HepG2 (cell line): ENCODE measurements around the gene COPB2. TPM values are rescaled to one million over a fixed set of nuclear protein-coding genes. Genes with fewer than 3 reads are reported as not detected.

Experiments used
- ATAC-seq: fragments of 200-7000 bp; cut with Tn5 transposase; 3 replicates; pipeline ENCODE4 v1.9.1; 2020; ENCODE audit warnings: mild to moderate bottlenecking, moderate library complexity
- BruUV-seq: library from RNA; stranded (reverse); fragments of 400-500 nt; replicated peaks from 2 replicates; lab custom pipeline; 2021; lab: Mats Ljungman, UMichigan
- CTCF ChIA-PET: fragments of 300-600 bp; formaldehyde crosslinking; extraction: SDS; loops from one replicate; lab custom pipeline; 2021; ENCODE audit warnings: low total read pairs, inconsistent platforms, low intra/inter-chr PET ratio; lab: Yijun Ruan, JAX
- POLR2A ChIA-PET: fragments of 350-600 bp; sonication (Branson Sonifier 250); formaldehyde crosslinking; loops from one replicate; lab custom pipeline; 2020; ENCODE audit warnings: antibody characterized with exemption, inconsistent platforms; lab: Yijun Ruan, JAX
- DNase-seq: peaks from one replicate; pipeline ENCODE4 v3.0.0-alpha.2; 2015; ENCODE audit warnings: low spot score
- FAIRE-seq: peaks from 3 replicates; lab custom pipeline; 2011; peaks lifted over from hg19 to GRCh38; lab: Jason Lieb, UNC
- H2AFZ ChIP-seq: one replicate; pipeline ENCODE4 v1.6.1; 2011; ENCODE audit warnings: low read length, inconsistent platforms
- H3K27ac ChIP-seq: fragments of 300-600 bp; 3 replicates; pipeline ENCODE4 v1.8.0; 2011; ENCODE audit warnings: mixed run types, mild to moderate bottlenecking, mixed read lengths, low read length, inconsistent platforms; ENCODE audit not compliant: insufficient read depth; ENCODE audit errors: extremely low read length
- H3K27me3 ChIP-seq, 2 experiments: fragments of 200-600 bp in 1 of 2; 2 replicates in 1 of 2; 3 replicates in 1 of 2; pipeline versions ENCODE4 v1.6.0 to v1.8.0; 2011; ENCODE audit warnings: low read length in 2 of 2, mild to moderate bottlenecking in 2 of 2, moderate library complexity in 2 of 2, inconsistent platforms in 1 of 2; ENCODE audit not compliant: insufficient read depth in 2 of 2, control insufficient read depth in 1 of 2
- H3K36me3 ChIP-seq, 2 experiments: fragments of 200-600 bp in 1 of 2; replicated peaks in 1 of 2; 2 replicates in 1 of 2; 3 replicates in 1 of 2; pipeline versions ENCODE4 v1.5.1 to v1.8.0; 2011; ENCODE audit warnings: low read length in 2 of 2, inconsistent platforms in 1 of 2; ENCODE audit not compliant: insufficient read depth in 2 of 2, control insufficient read depth in 1 of 2
- H3K4me1 ChIP-seq: 2 replicates; pipeline ENCODE4 v1.5.1; 2012; ENCODE audit warnings: low read length, inconsistent platforms; ENCODE audit not compliant: insufficient read depth
- H3K4me2 ChIP-seq: 2 replicates; pipeline ENCODE4 v1.6.0; 2011; ENCODE audit warnings: low read depth, low read length, inconsistent platforms
- H3K4me3 ChIP-seq, 3 experiments: fragments of 200-600 bp in 1 of 3; sonication (generic), shearing (Covaris generic) in 1 of 3; replicated peaks in 1 of 3; 2 replicates each; pipeline ENCODE4 v1.5.1; 2011 to 2016; ENCODE audit warnings: low read length in 3 of 3, inconsistent platforms in 2 of 3, low read depth in 2 of 3, mild to moderate bottlenecking in 2 of 3, control low read depth in 1 of 3, mixed read lengths in 1 of 3; ENCODE audit not compliant: insufficient read depth in 1 of 3
- H3K79me2 ChIP-seq: one replicate; pipeline ENCODE4 v1.6.1; 2011; ENCODE audit warnings: low read length, inconsistent platforms; ENCODE audit not compliant: insufficient read depth
- H3K9ac ChIP-seq: 2 replicates; pipeline ENCODE4 v1.6.0; 2011; ENCODE audit warnings: mild to moderate bottlenecking, low read depth, low read length, inconsistent platforms; ENCODE audit not compliant: insufficient read depth
- H3K9me3 ChIP-seq: 2 replicates; pipeline ENCODE4 v1.5.1; 2012; ENCODE audit warnings: mild to moderate bottlenecking, low read length
- H4K20me1 ChIP-seq: 2 replicates; pipeline ENCODE4 v1.6.0; 2011; ENCODE audit warnings: inconsistent platforms, mild to moderate bottlenecking, low read length, moderate library complexity; ENCODE audit not compliant: insufficient read depth
- GZF1 ChIP-seq: sonication (generic); formaldehyde crosslinking; IDR thresholded peaks from 2 replicates; pipeline ENCODE4 v1.5.1; 2020; ENCODE audit warnings: mild to moderate bottlenecking, missing genetic modification reagents
- MEF2D ChIP-seq: sonication (generic); formaldehyde crosslinking; IDR thresholded peaks from 2 replicates; pipeline ENCODE4 v1.5.1; 2020; ENCODE audit warnings: mild to moderate bottlenecking, missing genetic modification reagents
- ZFY ChIP-seq: sonication (generic); formaldehyde crosslinking; IDR thresholded peaks from 2 replicates; pipeline ENCODE4 v1.4.0; 2020; ENCODE audit warnings: missing genetic modification reagents
- ZNF776 ChIP-seq: sonication (generic); formaldehyde crosslinking; IDR thresholded peaks from 2 replicates; pipeline ENCODE4 v1.4.0; 2020; ENCODE audit warnings: mild to moderate bottlenecking, missing genetic modification reagents
- WGBS: methylation state at CpG from one replicate; pipeline ENCODE4 v1.1.6; 2017; ENCODE audit warnings: low lambda C conversion rate; 5-methylcytosine and 5-hydroxymethylcytosine counted together
- in situ Hi-C: cut with HindIII; loops from 2 replicates; pipeline ENCODE4 v1.10.0; 2017; ENCODE audit warnings: low pct_unique_long_range_greater_than_20kb; ENCODE audit not compliant: extremely low pct_ligation_motif_present
- intact Hi-C: fragments of 100-400 bp; cut with micrococcal nuclease; formaldehyde crosslinking; loops from one replicate; pipeline ENCODE4 v1.10.0; 2022; ENCODE audit not compliant: unreplicated experiment
- polyA plus RNA-seq, 8 experiments: library from polyadenylated mRNA; depleted of rRNA in 3 of 8; stranded (reverse) in 7 of 8; unstranded in 1 of 8; fragments of >200 nt; fragmentation: Illumina TruSeq in 4 of 8; extraction: Trizol in 4 of 8; gene quantifications; 2 replicates each; pipeline versions ENCODE4 v1.2.1 to v1.2.3, GENCODE V29; 2011 to 2016; ENCODE audit warnings: low read depth in 4 of 8, missing spikeins in 1 of 8, mixed read lengths in 1 of 8; ENCODE audit not compliant: insufficient read depth in 1 of 8
- total RNA-seq, 5 experiments: library from RNA; depleted of rRNA; stranded (reverse); fragments of >200 nt; fragmentation: Illumina TruSeq; extraction: Trizol; gene quantifications; 2 replicates each; pipeline ENCODE4 v1.2.3, GENCODE V29; 2016; ENCODE audit warnings: low read depth in 1 of 5
- TF ChIP-seq, protein P1 (sequence below): sonication (generic); formaldehyde crosslinking; IDR thresholded peaks from 2 replicates; pipeline ENCODE4 v1.4.0; 2020; ENCODE audit warnings: missing genetic modification reagents, borderline replicate concordance
- TF ChIP-seq, protein P2 (sequence below): sonication (generic); formaldehyde crosslinking; IDR thresholded peaks from 2 replicates; pipeline ENCODE4 v1.8.0; 2022; ENCODE audit warnings: missing genetic modification reagents, low read depth, mild to moderate bottlenecking, borderline replicate concordance
- TF ChIP-seq, protein P3 (sequence below): IDR thresholded peaks from 2 replicates; pipeline ENCODE4 v1.6.1; 2016; ENCODE audit warnings: missing biosample characterization, missing genetic modification reagents, low read depth

Gene COPB2
- total and polyA plus RNA-seq, 2 of the 13 experiments (the other 11 are each of a cell fraction or from before 2014, with no cell fraction given), result 83.3 to 217 TPM

DNA sequence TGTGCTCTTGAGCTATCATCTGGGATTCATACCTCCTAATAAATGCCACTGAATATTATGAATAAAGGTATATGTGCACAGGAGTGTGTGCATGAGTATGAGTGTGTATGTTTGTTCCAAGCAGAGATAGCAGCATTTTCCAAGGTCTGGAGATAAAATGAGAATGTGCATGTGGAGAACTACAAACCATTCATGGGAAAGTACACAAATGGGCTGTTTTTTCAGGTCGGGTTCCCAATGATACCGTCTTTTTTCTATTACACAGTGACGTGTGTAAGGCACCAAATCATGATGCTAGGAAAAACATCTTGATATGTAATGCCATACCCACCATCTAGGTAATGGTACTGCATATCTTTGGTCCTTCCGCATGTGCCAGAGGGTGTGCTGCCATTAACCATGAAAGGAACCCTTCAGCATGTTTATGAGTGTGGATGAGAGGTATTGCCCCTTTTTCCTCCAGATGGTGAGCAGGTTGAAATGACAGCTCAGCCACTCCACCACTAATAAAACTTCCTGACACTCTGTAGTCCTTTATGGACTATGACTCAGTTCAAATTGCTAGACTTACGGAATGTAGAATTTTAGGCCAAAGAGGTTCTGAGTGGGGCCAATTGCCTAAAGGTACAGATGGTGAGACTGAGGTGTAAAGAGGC lies 36.4 kb upstream of the COPB2 start:
- H3K9me3 ChIP-seq, result no peaks in the 10 kb centered on the region
- no peak overlapping the region for H3K9ac ChIP-seq
- no peak overlapping the region for H3K27ac ChIP-seq
- WGBS, result 34% methylated on average over 4 of the region's 5 CpGs
- H2AFZ ChIP-seq, result no peak overlapping the region
- H3K4me3 ChIP-seq, result no peak overlapping the region
- CTCF ChIA-PET, result interaction anchor here (3.0 kb wide), 1 partner anchor 136 kb away, joined by 33 read pairs; no protein-coding TSS in a partner anchor
- no peak for ATAC-seq
- no peaks in the 10 kb centered on the region for H3K4me1 ChIP-seq
- H3K36me3 ChIP-seq, result no peaks in the 10 kb centered on the region
- TF ChIP-seq, protein P1, sequence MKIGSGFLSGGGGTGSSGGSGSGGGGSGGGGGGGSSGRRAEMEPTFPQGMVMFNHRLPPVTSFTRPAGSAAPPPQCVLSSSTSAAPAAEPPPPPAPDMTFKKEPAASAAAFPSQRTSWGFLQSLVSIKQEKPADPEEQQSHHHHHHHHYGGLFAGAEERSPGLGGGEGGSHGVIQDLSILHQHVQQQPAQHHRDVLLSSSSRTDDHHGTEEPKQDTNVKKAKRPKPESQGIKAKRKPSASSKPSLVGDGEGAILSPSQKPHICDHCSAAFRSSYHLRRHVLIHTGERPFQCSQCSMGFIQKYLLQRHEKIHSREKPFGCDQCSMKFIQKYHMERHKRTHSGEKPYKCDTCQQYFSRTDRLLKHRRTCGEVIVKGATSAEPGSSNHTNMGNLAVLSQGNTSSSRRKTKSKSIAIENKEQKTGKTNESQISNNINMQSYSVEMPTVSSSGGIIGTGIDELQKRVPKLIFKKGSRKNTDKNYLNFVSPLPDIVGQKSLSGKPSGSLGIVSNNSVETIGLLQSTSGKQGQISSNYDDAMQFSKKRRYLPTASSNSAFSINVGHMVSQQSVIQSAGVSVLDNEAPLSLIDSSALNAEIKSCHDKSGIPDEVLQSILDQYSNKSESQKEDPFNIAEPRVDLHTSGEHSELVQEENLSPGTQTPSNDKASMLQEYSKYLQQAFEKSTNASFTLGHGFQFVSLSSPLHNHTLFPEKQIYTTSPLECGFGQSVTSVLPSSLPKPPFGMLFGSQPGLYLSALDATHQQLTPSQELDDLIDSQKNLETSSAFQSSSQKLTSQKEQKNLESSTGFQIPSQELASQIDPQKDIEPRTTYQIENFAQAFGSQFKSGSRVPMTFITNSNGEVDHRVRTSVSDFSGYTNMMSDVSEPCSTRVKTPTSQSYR (CRISPR knock-in tag), result no peak
- TF ChIP-seq, protein P2, sequence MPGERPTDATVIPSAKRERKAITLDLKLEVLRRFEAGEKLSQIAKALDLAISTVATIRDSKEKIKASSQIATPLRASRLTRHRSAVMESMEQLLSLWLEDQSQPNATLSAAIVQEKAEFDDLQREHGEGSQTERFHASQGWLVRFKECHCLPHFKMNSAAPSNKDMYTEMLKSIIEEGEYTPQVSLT (CRISPR knock-in tag), result no peak
- TF ChIP-seq ZNF776 (CRISPR knock-in tag), result no peak
- TF ChIP-seq ZFY, result no peak
- no peak for TF ChIP-seq GZF1 (CRISPR knock-in tag)
- TF ChIP-seq, protein P3, sequence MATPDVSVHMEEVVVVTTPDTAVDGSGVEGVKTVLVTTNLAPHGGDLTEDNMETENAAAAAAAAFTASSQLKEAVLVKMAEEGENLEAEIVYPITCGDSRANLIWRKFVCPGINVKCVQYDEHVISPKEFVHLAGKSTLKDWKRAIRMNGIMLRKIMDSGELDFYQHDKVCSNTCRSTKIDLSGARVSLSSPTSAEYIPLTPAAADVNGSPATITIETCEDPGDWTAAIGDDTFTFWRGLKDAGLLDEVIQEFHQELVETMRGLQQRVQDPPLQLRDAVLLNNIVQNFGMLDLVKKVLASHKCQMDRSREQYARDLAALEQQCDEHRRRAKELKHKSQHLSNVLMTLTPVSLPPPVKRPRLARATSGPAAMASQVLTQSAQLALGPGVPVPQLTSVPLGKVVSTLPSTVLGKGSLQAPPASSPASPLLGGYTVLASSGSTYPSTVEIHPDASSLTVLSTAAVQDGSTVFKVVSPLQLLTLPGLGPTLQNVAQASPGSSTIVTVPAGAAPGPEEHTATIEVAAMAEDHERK (CRISPR knock-in tag), result no peak
- TF ChIP-seq MEF2D (CRISPR knock-in tag), result no peak
- intact Hi-C loops, result loop anchor here (5.0 kb wide), 1 partner anchor 81 kb away; no protein-coding TSS in a partner anchor
- no TSS peak for BruUV-seq
- H3K4me2 ChIP-seq, result no peak overlapping the region
- in situ Hi-C loops, result loop anchor here (5.0 kb wide), 1 partner anchor 136 kb away; no protein-coding TSS in a partner anchor
- no peak for FAIRE-seq
- H3K27me3 ChIP-seq, result no peaks in the 10 kb centered on the region
- no peaks in the 10 kb centered on the region for H3K79me2 ChIP-seq
- no peaks in the 10 kb centered on the region for H4K20me1 ChIP-seq
- DNase-seq, result no peak
- POLR2A ChIA-PET, result no interaction called here
